ENCODE results near the gene MFSD12. TPM values are rescaled to one million over a fixed set of nuclear protein-coding genes. Genes with fewer than 3 reads are reported as not detected.

The MFSD12 gene
- total RNA-seq, 1 donor from 2014 or later: 53.8 TPM

Other genes with a start within 250 kb of the MFSD12 start
- 11.9 and 18.2 TPM in 2 replicates for gene NFIC, start 191.0 kb downstream of the MFSD12 start, total RNA-seq
- gene SMIM24, start 77.1 kb downstream of the MFSD12 start, total RNA-seq: not detected in 2 replicates
- not detected in 2 replicates for gene SMIM44, start 74.1 kb downstream of the MFSD12 start, total RNA-seq
- 8.6 and 13.9 TPM in 2 replicates for gene DOHH, start 56.9 kb downstream of the MFSD12 start, total RNA-seq
- gene FZR1, start 51.3 kb downstream of the MFSD12 start, total RNA-seq: 28.4 and 29.8 TPM in 2 replicates
- not detected in 2 replicates for gene TEKTIP1, start 18.4 kb downstream of the MFSD12 start, total RNA-seq
- 58.9 and 73.7 TPM in 2 replicates for gene HMG20B, start 15.4 kb upstream of the MFSD12 start, total RNA-seq
- 0.77 and 1.4 TPM in 2 replicates for gene GIPC3, start 27.9 kb upstream of the MFSD12 start, total RNA-seq
- gene TBXA2R, start 49.3 kb upstream of the MFSD12 start, total RNA-seq: 1.9 and 2.1 TPM in 2 replicates
- 18.6 and 25.8 TPM in 2 replicates for gene CACTIN, start 69.2 kb upstream of the MFSD12 start, total RNA-seq
- 19.4 and 42.0 TPM in 2 replicates for gene PIP5K1C, start 142.9 kb upstream of the MFSD12 start, total RNA-seq
- under 0.01 TPM in 2 replicates for gene TJP3, start 150.8 kb upstream of the MFSD12 start, total RNA-seq
- gene APBA3, start 204.1 kb upstream of the MFSD12 start, total RNA-seq: 15.0 and 22.5 TPM in 2 replicates
- gene MRPL54, start 205.1 kb upstream of the MFSD12 start, total RNA-seq: 45.1 and 72.9 TPM in 2 replicates
- not detected in 2 replicates for gene RAX2, start 214.6 kb upstream of the MFSD12 start, total RNA-seq
- 0.64 and 0.76 TPM in 2 replicates for gene MATK, start 228.8 kb upstream of the MFSD12 start, total RNA-seq